Activated CD8-positive, alpha-beta T cell treated with anti-CD3 and anti-CD28 coated beads for 36 hours (primary cell): ENCODE results near the gene NAPA. TPM values are rescaled to one million over a fixed set of nuclear protein-coding genes. Genes with fewer than 3 reads are reported as not detected.

ENCODE experiments used
- ATAC-seq: fragments of 200-7000 bp; cut with Tn5 transposase; one replicate; pipeline ENCODE4 v1.10.0; 2021; ENCODE audit warnings: mild to moderate bottlenecking, moderate library complexity
- CTCF ChIA-PET: fragments of 350-600 bp; sonication (Branson Sonifier 250); formaldehyde crosslinking; loops from one replicate; lab custom pipeline; 2021; ENCODE audit warnings: antibody characterized with exemption; lab: Charles Lee
- POLR2A ChIA-PET: fragments of 350-600 bp; sonication (Branson Sonifier 250); formaldehyde crosslinking; loops from one replicate; lab custom pipeline; 2021; ENCODE audit warnings: antibody characterized with exemption; lab: Charles Lee
- DNase-seq: peaks from one replicate; pipeline ENCODE4 v3.0.0-alpha.2; 2020
- H3K27ac Mint-ChIP-seq: one replicate; pipeline ENCODE4 v1.8.0; 2021; ENCODE audit warnings: mild to moderate bottlenecking, mixed read lengths
- H3K27me3 Mint-ChIP-seq: one replicate; pipeline ENCODE4 v1.8.0; 2021; ENCODE audit warnings: mixed read lengths
- H3K36me3 Mint-ChIP-seq: one replicate; pipeline ENCODE4 v1.8.0; 2021; ENCODE audit warnings: low read depth, mixed read lengths
- H3K4me1 Mint-ChIP-seq: one replicate; pipeline ENCODE4 v1.8.0; 2021; ENCODE audit warnings: low read depth, mixed read lengths
- H3K4me3 Mint-ChIP-seq: one replicate; pipeline ENCODE4 v1.8.0; 2021; ENCODE audit warnings: mild to moderate bottlenecking, moderate library complexity, mixed read lengths
- H3K9me3 Mint-ChIP-seq: one replicate; pipeline ENCODE4 v1.8.0; 2021; ENCODE audit warnings: mixed read lengths
- CTCF ChIP-seq: fragments of 200-600 bp; IDR thresholded peaks from one replicate; pipeline ENCODE4 v1.8.0; 2022; ENCODE audit warnings: antibody characterized with exemption, mild to moderate bottlenecking
- intact Hi-C: fragments of 100-400 bp; cut with micrococcal nuclease; formaldehyde crosslinking; loops from one replicate; pipeline ENCODE4 v1.10.0; 2022
- total RNA-seq, 2 experiments: library from RNA; stranded (reverse); gene quantifications; one replicate each; pipeline ENCODE4 v1.2.3, GENCODE V29; 2021

Gene NAPA
- total RNA-seq, 2 experiments from 2014 or later: 43.9 to 47.2 TPM

GRCh38 chr19:47470447-47471195 lies 44.2 kb downstream of the NAPA start:
- TF ChIP-seq CTCF: no peak
- CTCF ChIA-PET: interaction anchor here (1.8 to 2.0 kb wide), 2 partner anchors 13 to 34 kb away, joined by 5 read pairs; partner anchors contain the start of gene KPTN
- peaks cover 1% of the 10 kb centered on the region for H3K36me3 Mint-ChIP-seq
- peaks cover 11% of the 10 kb centered on the region for H3K4me1 Mint-ChIP-seq
- peaks cover 39% of the 10 kb centered on the region for H3K27me3 Mint-ChIP-seq
- intact Hi-C loops: no loop called here
- no peak overlapping the region for H3K4me3 Mint-ChIP-seq
- DNase-seq (no peak), ATAC-seq (no peak)
- POLR2A ChIA-PET: interaction anchor here (1.2 kb wide), 1 partner anchor 14 kb away, joined by 3 read pairs; no protein-coding TSS in a partner anchor
- no peaks in the 10 kb centered on the region for H3K9me3 Mint-ChIP-seq
- no peak overlapping the region for H3K27ac Mint-ChIP-seq

- H3K36me3 Mint-ChIP-seq: no peaks in the 10 kb centered on the region
- POLR2A ChIA-PET: no interaction called here
- peaks cover 41% of the 10 kb centered on the region for H3K27me3 Mint-ChIP-seq
- H3K27ac Mint-ChIP-seq: no peak overlapping the region
- ATAC-seq: no peak
- no peak overlapping the region for H3K4me3 Mint-ChIP-seq
- intact Hi-C loops: no loop called here
- peaks cover 11% of the 10 kb centered on the region for H3K4me1 Mint-ChIP-seq
- TF ChIP-seq CTCF: no peak
- H3K9me3 Mint-ChIP-seq: no peaks in the 10 kb centered on the region
- DNase-seq: no peak
- CTCF ChIA-PET: interaction anchor here (1.8 to 2.0 kb wide), 2 partner anchors 14 to 33 kb away, joined by 5 read pairs; partner anchors contain the start of gene KPTN
Observed at GRCh38 chr19:47469719-47470118, 45.1 kb downstream of the NAPA start.

DNA sequence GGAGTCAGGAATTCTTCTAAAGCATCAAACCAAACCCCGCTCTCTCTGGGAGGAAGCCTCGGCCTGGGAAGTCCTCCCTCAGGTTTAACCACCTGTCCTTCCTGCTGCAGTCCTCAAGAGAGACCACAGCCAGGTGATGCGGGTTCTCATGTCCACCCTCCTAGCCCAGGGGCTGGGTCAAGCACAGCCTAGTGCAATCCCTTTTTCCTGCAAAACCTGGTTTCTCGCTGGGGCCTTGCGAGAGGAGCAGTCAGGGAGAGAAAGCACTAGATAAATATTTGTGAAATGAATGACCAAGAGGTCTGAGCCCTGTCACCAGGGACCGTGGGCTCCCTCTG lies 45.5 kb downstream of the NAPA start:
- ATAC-seq: no peak
- no peak for DNase-seq
- Mint-ChIP-seq H3K4me3 (no peak overlapping the region), H3K27me3 (peaks cover 42% of the 10 kb centered on the region), H3K4me1 (peaks cover 11% of the 10 kb centered on the region), H3K36me3 (no peaks in the 10 kb centered on the region), H3K9me3 (no peaks in the 10 kb centered on the region), H3K27ac (no peak overlapping the region)
- no peak for TF ChIP-seq CTCF
- ChIA-PET CTCF (interaction anchor here (1.8 to 2.0 kb wide), 2 partner anchors 14 to 33 kb away, joined by 5 read pairs; partner anchors contain the start of gene KPTN), POLR2A (no interaction called here)
- intact Hi-C loops: no loop called here

DNA sequence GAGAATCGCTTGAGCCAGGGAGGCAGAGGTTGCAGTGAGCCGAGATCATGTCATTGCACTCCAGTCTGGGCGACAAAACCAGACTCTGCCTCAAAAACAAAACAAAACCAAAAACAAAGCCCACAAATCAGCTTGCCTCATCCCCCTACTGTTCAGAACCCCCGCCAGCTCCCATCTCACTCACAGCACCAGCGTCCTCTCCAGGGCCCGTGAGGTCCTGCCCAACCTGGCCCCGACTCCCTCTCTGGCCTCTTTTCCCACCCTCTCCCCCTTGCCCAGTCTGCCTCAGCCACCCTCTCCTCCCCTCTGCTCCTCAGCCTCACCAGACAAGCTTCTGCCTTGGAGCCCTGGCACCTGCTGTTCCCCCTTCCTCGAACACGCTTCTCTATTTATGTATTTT lies 46.9 kb downstream of the NAPA start:
- Mint-ChIP-seq H3K27me3 (peaks cover 44% of the 10 kb centered on the region), H3K4me1 (peaks cover 11% of the 10 kb centered on the region), H3K27ac (no peak overlapping the region), H3K36me3 (no peaks in the 10 kb centered on the region), H3K4me3 (no peak overlapping the region), H3K9me3 (no peaks in the 10 kb centered on the region)
- CTCF ChIA-PET: interaction anchor here (1.5 kb wide), 1 partner anchor 119 kb away, joined by 4 read pairs; the partner anchor contains the start of gene DHX34
- intact Hi-C loops: no loop called here
- POLR2A ChIA-PET: interaction anchor here (1.1 kb wide), 1 partner anchor 17 kb away, joined by 3 read pairs; no protein-coding TSS in a partner anchor
- DNase-seq (no peak), ATAC-seq (no peak)
- TF ChIP-seq CTCF: no peak

GRCh38 chr19:47465957-47466356 lies 48.9 kb downstream of the NAPA start:
- Mint-ChIP-seq H3K4me3 (no peak overlapping the region), H3K9me3 (no peaks in the 10 kb centered on the region), H3K36me3 (no peaks in the 10 kb centered on the region), H3K27me3 (peaks cover 44% of the 10 kb centered on the region), H3K4me1 (peaks cover 4% of the 10 kb centered on the region), H3K27ac (no peak overlapping the region)
- CTCF ChIA-PET: no interaction called here
- POLR2A ChIA-PET: interaction anchor here (0.6 kb wide), 1 partner anchor 107 kb away, joined by 4 read pairs; no protein-coding TSS in a partner anchor
- intact Hi-C loops: no loop called here
- DNase-seq: no peak
- no peak for TF ChIP-seq CTCF
- ATAC-seq: no peak
